AG10803 (cell line): ENCODE measurements around the gene CCNY.

ENCODE experiments used
- DNase-seq: peaks from one replicate; pipeline ENCODE4 v3.0.0; 2010; ENCODE audit warnings: low read depth
- H3K4me3 ChIP-seq: 2 replicates; pipeline ENCODE4 v1.5.1; 2011; ENCODE audit warnings: mild to moderate bottlenecking, low read length, control low read depth
- TF ChIP-seq, protein P1 (sequence below): conservative IDR thresholded peaks from 2 replicates; pipeline ENCODE4 v1.5.1; 2011; ENCODE audit warnings: mild to moderate bottlenecking, low read length, control low read depth, inconsistent platforms

Gene CCNY

DNA sequence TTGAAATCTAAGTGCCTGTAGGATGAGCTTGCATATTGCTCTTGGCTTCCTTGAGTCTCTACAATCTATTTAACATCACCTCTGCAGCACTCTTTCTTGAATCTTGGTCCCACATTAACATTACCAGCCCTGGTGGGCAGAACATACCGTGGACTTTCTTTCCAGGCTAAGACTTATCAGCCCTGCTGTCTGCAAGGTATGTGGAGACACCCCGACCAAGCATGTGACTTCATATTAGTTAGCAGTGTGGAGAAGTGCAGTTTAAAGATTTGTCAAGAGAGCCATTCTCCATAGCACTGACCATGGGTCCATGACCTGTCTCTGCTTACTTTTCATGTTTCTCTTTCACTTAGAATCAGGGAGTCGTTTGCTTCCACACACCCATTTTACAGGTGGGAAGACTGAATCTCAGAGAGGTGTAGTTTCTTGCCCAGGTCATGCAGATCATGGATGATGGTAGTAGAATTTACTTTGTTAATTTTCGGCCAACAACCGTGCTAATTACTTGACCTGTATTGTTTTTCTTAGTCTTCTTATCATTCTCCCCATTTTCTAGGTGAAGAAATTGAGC, 6.0 kb downstream of the CCNY start:
- no peak for DNase-seq
- no peak overlapping the region for H3K4me3 ChIP-seq
- TF ChIP-seq, protein P1, sequence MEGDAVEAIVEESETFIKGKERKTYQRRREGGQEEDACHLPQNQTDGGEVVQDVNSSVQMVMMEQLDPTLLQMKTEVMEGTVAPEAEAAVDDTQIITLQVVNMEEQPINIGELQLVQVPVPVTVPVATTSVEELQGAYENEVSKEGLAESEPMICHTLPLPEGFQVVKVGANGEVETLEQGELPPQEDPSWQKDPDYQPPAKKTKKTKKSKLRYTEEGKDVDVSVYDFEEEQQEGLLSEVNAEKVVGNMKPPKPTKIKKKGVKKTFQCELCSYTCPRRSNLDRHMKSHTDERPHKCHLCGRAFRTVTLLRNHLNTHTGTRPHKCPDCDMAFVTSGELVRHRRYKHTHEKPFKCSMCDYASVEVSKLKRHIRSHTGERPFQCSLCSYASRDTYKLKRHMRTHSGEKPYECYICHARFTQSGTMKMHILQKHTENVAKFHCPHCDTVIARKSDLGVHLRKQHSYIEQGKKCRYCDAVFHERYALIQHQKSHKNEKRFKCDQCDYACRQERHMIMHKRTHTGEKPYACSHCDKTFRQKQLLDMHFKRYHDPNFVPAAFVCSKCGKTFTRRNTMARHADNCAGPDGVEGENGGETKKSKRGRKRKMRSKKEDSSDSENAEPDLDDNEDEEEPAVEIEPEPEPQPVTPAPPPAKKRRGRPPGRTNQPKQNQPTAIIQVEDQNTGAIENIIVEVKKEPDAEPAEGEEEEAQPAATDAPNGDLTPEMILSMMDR = no peak

DNA sequence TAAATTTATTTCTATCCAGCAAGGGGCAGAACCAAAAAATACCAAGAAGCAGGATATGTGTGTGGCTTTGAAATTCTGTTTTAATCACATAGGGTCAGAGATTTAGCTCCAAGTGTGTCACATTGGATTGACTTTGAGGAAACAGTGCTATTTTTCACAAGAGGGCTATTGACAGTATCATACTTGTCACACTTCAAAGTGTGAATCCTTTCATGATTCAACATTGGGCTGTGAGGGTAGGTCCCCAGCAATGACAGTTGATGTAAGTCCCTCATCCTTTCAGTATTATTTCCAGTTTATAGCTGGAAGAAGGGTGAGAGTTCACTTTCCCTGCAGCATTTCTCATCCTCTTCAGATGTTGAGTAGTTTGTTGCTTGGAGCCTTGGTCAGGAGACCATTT, 7.4 kb downstream of the CCNY start:
- DNase-seq = no peak
- TF ChIP-seq, protein P1 = no peak
- H3K4me3 ChIP-seq = no peak overlapping the region

DNA sequence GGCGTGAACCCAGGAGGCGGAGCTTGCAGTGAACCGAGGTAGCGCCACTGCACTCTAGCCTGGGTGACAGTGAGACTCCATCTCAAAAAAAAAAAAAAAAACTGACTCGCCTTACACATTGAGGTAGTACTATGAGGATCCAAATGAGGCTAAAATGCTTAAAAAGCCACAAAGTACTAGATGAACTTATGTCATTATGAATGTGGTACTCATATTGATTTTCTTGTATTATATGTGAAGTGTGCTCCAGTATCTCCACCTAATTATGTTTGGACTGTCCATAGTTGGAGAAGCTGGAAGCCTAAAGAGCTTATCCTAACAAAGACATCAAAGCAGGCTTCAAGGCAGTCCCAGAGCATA, 9.1 kb downstream of the CCNY start:
- no peak for DNase-seq
- no peak overlapping the region for H3K4me3 ChIP-seq
- TF ChIP-seq, protein P1 = no peak

DNA sequence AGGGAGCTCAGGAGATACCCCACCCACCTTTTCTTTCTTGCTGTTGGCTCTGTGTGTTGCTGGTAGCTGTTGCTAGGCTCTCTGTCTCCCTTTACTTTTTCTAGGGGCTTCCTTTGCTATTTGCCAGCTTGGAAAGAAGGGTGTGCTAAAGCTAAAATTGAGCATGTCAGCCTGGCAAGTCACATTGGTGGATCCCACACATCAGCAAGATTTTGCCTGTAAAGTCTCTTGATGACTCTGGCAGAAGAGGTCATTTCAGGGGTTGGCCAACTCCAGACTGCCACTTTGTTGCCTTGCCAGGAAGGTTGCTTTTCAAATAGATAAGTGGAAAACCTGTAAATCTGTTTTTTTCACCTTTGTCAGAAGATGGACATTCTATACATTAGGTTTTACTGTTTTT, 9.9 kb downstream of the CCNY start:
- DNase-seq = no peak
- TF ChIP-seq, protein P1 = no peak
- no peak overlapping the region for H3K4me3 ChIP-seq

DNA sequence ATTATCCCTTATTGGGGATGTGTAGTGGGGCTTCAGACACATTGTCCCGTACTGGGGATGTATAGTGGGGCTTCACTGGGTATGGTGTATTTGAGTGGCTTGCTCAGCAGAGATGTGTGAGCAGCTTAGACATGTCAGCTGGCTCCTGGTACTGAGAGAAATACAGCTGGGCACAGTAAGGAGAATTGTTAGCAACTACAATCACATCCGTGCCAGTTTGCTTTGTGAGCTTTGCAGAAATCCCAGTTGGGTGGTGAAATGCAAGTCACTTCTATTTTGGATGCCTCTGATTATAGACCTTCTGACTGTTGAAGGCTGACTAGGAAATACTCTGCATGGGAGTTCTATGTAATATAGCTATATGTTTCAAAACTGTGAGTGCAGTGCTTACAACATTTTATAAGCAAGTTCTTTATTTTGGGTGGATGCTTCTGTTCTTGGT, 10.8 kb downstream of the CCNY start:
- TF ChIP-seq, protein P1 = no peak
- DNase-seq = peak; percentile 27

DNA sequence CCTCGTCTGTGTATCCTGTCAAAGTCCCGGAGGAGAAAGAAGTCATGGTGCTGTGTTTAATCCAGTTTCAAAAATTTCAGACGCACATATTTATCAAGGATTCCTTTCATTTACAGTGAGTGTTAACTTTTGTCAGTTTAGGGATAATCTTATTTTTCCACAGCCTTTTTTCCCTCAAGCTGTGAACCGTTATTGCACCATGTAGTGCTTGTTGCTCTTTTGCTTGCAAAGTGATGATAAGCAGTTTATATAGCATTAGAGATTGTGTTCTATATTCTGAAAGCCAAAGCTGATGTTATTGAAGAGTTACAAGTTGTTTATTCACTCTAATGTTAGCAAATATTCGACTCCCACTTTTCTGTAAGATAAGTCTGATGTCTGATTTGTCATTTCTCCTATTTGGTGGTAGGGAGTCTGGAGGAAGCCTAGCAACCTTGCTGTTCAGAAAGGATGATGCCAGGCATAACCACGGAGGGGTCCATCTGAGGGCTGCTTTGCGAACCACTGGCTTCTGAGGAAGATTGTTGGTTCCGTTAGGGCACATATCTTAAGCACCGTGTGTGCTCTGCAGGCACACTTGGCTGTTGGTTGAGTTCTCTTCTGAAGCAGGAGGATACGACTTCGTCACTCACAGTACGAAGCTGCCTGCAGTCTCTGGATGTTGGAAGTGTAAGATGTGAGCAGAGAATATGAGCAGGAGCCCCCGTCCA, 11.7 kb downstream of the CCNY start:
- no peak for DNase-seq
- TF ChIP-seq, protein P1 = no peak
- H3K4me3 ChIP-seq = no peak overlapping the region

More for the DNA sequence above, 10.8 kb downstream of the CCNY start:
- H3K4me3 ChIP-seq = no peak overlapping the region

DNA sequence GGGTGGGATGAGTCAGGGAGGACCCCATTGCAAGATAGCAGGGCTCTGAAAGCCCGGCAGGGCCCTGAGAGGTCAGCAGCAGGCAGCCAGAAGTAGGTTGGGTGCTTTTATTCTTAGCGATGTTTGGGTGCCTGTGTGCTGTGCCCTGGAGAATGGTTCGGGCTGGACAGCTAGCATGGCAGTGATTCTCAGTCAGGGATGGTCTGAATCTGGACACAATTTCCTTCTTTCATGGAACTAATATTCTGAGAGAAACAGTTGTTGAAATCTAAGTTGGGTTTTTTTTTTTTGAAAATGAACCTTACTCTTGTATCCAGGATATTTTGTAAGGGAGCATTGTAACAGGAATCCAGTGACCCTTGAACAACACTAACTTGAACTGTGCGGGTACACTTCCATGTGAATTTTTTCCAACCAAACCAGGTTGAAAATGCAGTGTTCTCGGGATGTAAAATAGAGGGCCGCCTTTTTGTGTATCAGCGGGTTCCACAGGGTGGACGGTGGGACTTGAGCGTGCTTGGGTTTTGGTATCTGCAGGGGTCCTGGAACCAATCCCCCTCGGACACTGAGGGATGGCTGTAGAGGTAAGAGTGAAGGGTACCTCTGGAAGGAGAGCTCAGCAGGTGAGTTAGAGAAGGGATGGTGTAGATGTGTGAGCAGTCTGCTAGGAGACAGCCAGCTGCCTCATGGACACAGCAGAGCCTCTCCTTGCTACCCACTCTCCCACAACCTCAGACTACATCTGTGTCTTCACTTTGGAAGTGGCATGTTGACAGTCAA, 12.5 kb downstream of the CCNY start:
- no peak for DNase-seq
- TF ChIP-seq, protein P1 = no peak

More for the DNA sequence above, 12.5 kb downstream of the CCNY start:
- H3K4me3 ChIP-seq = no peak overlapping the region
